HCT116 (cell line): ENCODE data around the gene MTG1.

Experiments
- ATF3 ChIP-seq: IDR thresholded peaks from 2 replicates; pipeline ENCODE4 v1.6.1; 2012
- CEBPB ChIP-seq: IDR thresholded peaks from 2 replicates; pipeline ENCODE4 v1.6.1; 2012; ENCODE audit warnings: low read depth
- CTCF ChIP-seq, 3 experiments: fragments of 200-600 bp in 1 of 3; sonication (generic) in 1 of 3; IDR thresholded peaks in 2 of 3; conservative IDR thresholded peaks in 1 of 3; 2 replicates each; pipeline ENCODE4 v1.5.1; 2012 to 2017; ENCODE audit warnings: low read depth in 2 of 3, low read length in 2 of 3, antibody characterized with exemption in 1 of 3, borderline replicate concordance in 1 of 3, control low read depth in 1 of 3, mild to moderate bottlenecking in 1 of 3, mixed read lengths in 1 of 3, mixed run types in 1 of 3, moderate library complexity in 1 of 3; ENCODE audit not compliant: insufficient read depth in 1 of 3
- EZH2 ChIP-seq: fragments of 200-600 bp; sonication (generic); IDR thresholded peaks from 2 replicates; pipeline ENCODE4 v1.6.1; 2017; ENCODE audit warnings: antibody characterized with exemption, mixed run types
- EZH2phosphoT487 ChIP-seq: fragments of 200-600 bp; IDR thresholded peaks from 2 replicates; pipeline ENCODE4 v1.6.1; 2018; ENCODE audit warnings: antibody characterized with exemption, borderline replicate concordance
- JUND ChIP-seq: IDR thresholded peaks from 2 replicates; pipeline ENCODE4 v1.6.1; 2012
- POLR2A ChIP-seq: IDR thresholded peaks from 2 replicates; pipeline ENCODE4 v1.7.0; 2011; ENCODE audit warnings: borderline replicate concordance; ENCODE audit not compliant: insufficient read depth, insufficient read length; ENCODE audit errors: extremely low read depth
- POLR2AphosphoS5 ChIP-seq: IDR thresholded peaks from 2 replicates; pipeline ENCODE4 v1.6.1; 2011; ENCODE audit warnings: mild to moderate bottlenecking, low read depth, low read length, moderate library complexity
- RAD21 ChIP-seq: IDR thresholded peaks from 2 replicates; pipeline ENCODE4 v1.6.1; 2012; ENCODE audit warnings: low read depth, mild to moderate bottlenecking
- REST ChIP-seq: IDR thresholded peaks from 2 replicates; pipeline ENCODE4 v1.6.1; 2012; ENCODE audit warnings: low read depth
- SIN3A ChIP-seq: IDR thresholded peaks from 2 replicates; pipeline ENCODE4 v1.6.1; 2012; ENCODE audit warnings: low read depth
- SRF ChIP-seq: IDR thresholded peaks from 2 replicates; pipeline ENCODE4 v1.6.1; 2012; ENCODE audit warnings: low read depth
- YY1 ChIP-seq: IDR thresholded peaks from 2 replicates; pipeline ENCODE4 v1.6.1; 2011; ENCODE audit warnings: low read length, low read depth, moderate library complexity, mild to moderate bottlenecking; ENCODE audit not compliant: insufficient replicate concordance; ENCODE audit errors: extremely low read depth
- ZBTB33 ChIP-seq: IDR thresholded peaks from 2 replicates; pipeline ENCODE4 v1.6.1; 2011; ENCODE audit warnings: mild to moderate bottlenecking, low read length, moderate library complexity; ENCODE audit not compliant: insufficient replicate concordance; ENCODE audit errors: extremely low read depth

- TF ChIP-seq POLR2AphosphoS5 (no peak), CEBPB (no peak), CTCF (IDR thresholded peaks at IDR 0.05 in 2 of 3, conservative IDR thresholded peaks at IDR 0.05 in 1 of 3; ENCODE audit: borderline replicate concordance in 1 of 3, insufficient read depth in 1 of 3, low read depth in 2 of 3, low read length in 2 of 3) (no peak), SRF (no peak), SIN3A (no peak), REST (no peak), YY1 (no peak), RAD21 (no peak), POLR2A (no peak), ATF3 (no peak), JUND (no peak), ZBTB33 (no peak), EZH2phosphoT487 (no peak), EZH2 (no peak)
These were observed 60.4 kb downstream of the MTG1 start for GRCh38 chr10:133454204-133454893.
